Liver (tissue), 9 donors: ENCODE data around the gene ACCS. TPM values are rescaled to one million over a fixed set of nuclear protein-coding genes. Genes with fewer than 3 reads are reported as not detected.

Experiments
- DNase-seq: peaks from one replicate; pipeline ENCODE4 v3.0.0-alpha.2; 2017; ENCODE audit warnings: low spot score
- H3K27ac ChIP-seq, 2 donors: one replicate each; pipeline ENCODE4 v1.7.0; 2013; ENCODE audit warnings: inconsistent platforms in 2 of 2, low read length in 2 of 2, control low read depth in 1 of 2, low read depth in 1 of 2, mild to moderate bottlenecking in 1 of 2
- H3K27me3 ChIP-seq, 4 donors: one replicate each; pipeline versions ENCODE4 v1.6.1 to v1.7.0; 2013; ENCODE audit warnings: low read length in 3 of 4, inconsistent platforms in 1 of 4, mild to moderate bottlenecking in 1 of 4, moderate library complexity in 1 of 4; ENCODE audit not compliant: control insufficient read depth in 4 of 4, insufficient read depth in 4 of 4
- H3K36me3 ChIP-seq, 4 donors: one replicate each; pipeline versions ENCODE4 v1.6.1 to v1.7.0; 2013; ENCODE audit warnings: low read length in 3 of 4, mild to moderate bottlenecking in 3 of 4, low read depth in 1 of 4, moderate library complexity in 1 of 4; ENCODE audit not compliant: control insufficient read depth in 4 of 4, insufficient read depth in 3 of 4
- H3K4me1 ChIP-seq, 4 donors: one replicate each; pipeline versions ENCODE4 v1.6.1 to v1.7.0; 2013; ENCODE audit warnings: low read length in 3 of 4, mild to moderate bottlenecking in 3 of 4, moderate library complexity in 1 of 4; ENCODE audit not compliant: control insufficient read depth in 4 of 4, insufficient read depth in 4 of 4
- H3K4me3 ChIP-seq, 3 donors: one replicate each; pipeline versions ENCODE4 v1.6.1 to v1.7.0; 2013; ENCODE audit warnings: low read length in 3 of 3, control low read depth in 1 of 3, low read depth in 1 of 3, mild to moderate bottlenecking in 1 of 3
- H3K9ac ChIP-seq, 2 donors: one replicate each; pipeline ENCODE4 v1.7.0; 2013; ENCODE audit warnings: low read length in 2 of 2, mild to moderate bottlenecking in 2 of 2, moderate library complexity in 2 of 2, control low read depth in 1 of 2, low read depth in 1 of 2
- H3K9me3 ChIP-seq, 4 donors: one replicate each; pipeline versions ENCODE4 v1.6.1 to v1.7.0; 2013; ENCODE audit warnings: low read length in 3 of 4; ENCODE audit not compliant: control insufficient read depth in 4 of 4
- CTCF ChIP-seq: fragments of 150-350 bp; IDR thresholded peaks from 2 replicates; pipeline ENCODE4 v1.5.1; 2017; ENCODE audit warnings: improper control_type of control experiment, low read depth, low read length; ENCODE audit not compliant: missing input control
- FOXA1 ChIP-seq: IDR thresholded peaks from 2 replicates; pipeline ENCODE4 v1.6.1; 2016; ENCODE audit warnings: antibody characterized with exemption
- FOXA2 ChIP-seq: IDR thresholded peaks from 2 replicates; pipeline ENCODE4 v1.6.1; 2016; ENCODE audit warnings: antibody characterized with exemption
- GABPA ChIP-seq, 2 donors: IDR thresholded peaks in 1 of 2; conservative IDR thresholded peaks in 1 of 2; 2 replicates each; pipeline ENCODE4 v1.6.1; 2016; ENCODE audit warnings: antibody characterized with exemption in 2 of 2, mild to moderate bottlenecking in 1 of 2, moderate library complexity in 1 of 2
- HNF4G ChIP-seq: IDR thresholded peaks from 2 replicates; pipeline ENCODE4 v1.6.1; 2016; ENCODE audit warnings: antibody characterized with exemption
- JUND ChIP-seq, 2 donors: IDR thresholded peaks; 2 replicates each; pipeline ENCODE4 v1.6.1; 2016; ENCODE audit warnings: antibody characterized with exemption in 2 of 2
- NR2F2 ChIP-seq: IDR thresholded peaks from 2 replicates; pipeline ENCODE4 v1.6.1; 2016; ENCODE audit warnings: antibody characterized with exemption
- RAD21 ChIP-seq, 2 donors: IDR thresholded peaks; 2 replicates each; pipeline ENCODE4 v1.6.1; 2016; ENCODE audit warnings: antibody characterized with exemption in 2 of 2, mild to moderate bottlenecking in 2 of 2
- REST ChIP-seq: IDR thresholded peaks from 2 replicates; pipeline ENCODE4 v1.6.1; 2016; ENCODE audit warnings: antibody characterized with exemption, mild to moderate bottlenecking
- RXRA ChIP-seq, 2 donors: IDR thresholded peaks; 2 replicates each; pipeline ENCODE4 v1.6.1; 2017 to 2018; ENCODE audit warnings: antibody characterized with exemption in 2 of 2, mild to moderate bottlenecking in 1 of 2
- SP1 ChIP-seq: IDR thresholded peaks from 2 replicates; pipeline ENCODE4 v1.6.1; 2018; ENCODE audit warnings: antibody characterized with exemption, mild to moderate bottlenecking
- TAF1 ChIP-seq: conservative IDR thresholded peaks from 2 replicates; pipeline ENCODE4 v1.6.1; 2016; ENCODE audit warnings: antibody characterized with exemption, mild to moderate bottlenecking
- YY1 ChIP-seq: IDR thresholded peaks from 2 replicates; pipeline ENCODE4 v1.6.1; 2016; ENCODE audit warnings: antibody characterized with exemption, mild to moderate bottlenecking
- ZBTB33 ChIP-seq: IDR thresholded peaks from 2 replicates; pipeline ENCODE4 v1.6.1; 2016; ENCODE audit warnings: antibody characterized with exemption
- WGBS: extraction: QIAGEN DNeasy Blood & Tissue Kit; methylation state at CpG from one replicate; pipeline ENCODE4 v1.1.7; 2013; 5-methylcytosine and 5-hydroxymethylcytosine counted together
- polyA plus RNA-seq, 2 donors: library from polyadenylated mRNA; stranded (reverse) in 1 of 2; unstranded in 1 of 2; fragments of 200-250 nt in 1 of 2; fragments of >200 nt in 1 of 2; fragmentation: Nextera tagmentation in 1 of 2; extraction: Ambion mirVana in 1 of 2; gene quantifications; one replicate each; pipeline versions ENCODE4 v1.2.1 to v1.2.3, GENCODE V29; 2013 to 2015
- total RNA-seq, 2 donors: library from RNA; depleted of rRNA; stranded (reverse); fragments of >200 nt; gene quantifications; one replicate each; pipeline ENCODE4 v1.2.3, GENCODE V29; 2014
- donor health status: healthy.
- donor health status: healthy.
- donor health status: healthy.
- donor health status: healthy.
- donor health status: healthy.

Gene ACCS
- total and polyA plus RNA-seq, 4 donors, result 8.7 to 17.5 (median 10.9) TPM

GRCh38 chr11:44066732-44067141, 667 bp downstream of the ACCS start:
- DNase-seq, result no peak
- peak overlapping the region; percentile 73 to 90 for H3K27ac ChIP-seq
- no peaks in the 10 kb centered on the region for H3K27me3 ChIP-seq
- H3K9ac ChIP-seq, result peak overlapping the region in 1 of 2 donors; percentile 8
- H3K4me3 ChIP-seq, result peak overlapping the region; percentile 76 to 89 (median 84)
- H3K4me1 ChIP-seq, result peaks cover 0 to 13% (median 0%) of the 10 kb centered on the region in 4 donors
- TF ChIP-seq YY1 (no peak), JUND (IDR thresholded peaks at IDR 0.05) (peak; percentile 55 to 64)
- WGBS, result 48% methylated on average over 10 of the region's 10 CpGs
- H3K9me3 ChIP-seq, result no peaks in the 10 kb centered on the region
- peaks cover 0 to 6% (median 1%) of the 10 kb centered on the region in 4 donors for H3K36me3 ChIP-seq

GRCh38 chr11:44067266-44067665, 1.2 kb downstream of the ACCS start:
- Histone ChIP-seq H3K27ac (no peak overlapping the region), H3K9ac (no peak overlapping the region)

More at GRCh38 chr11:44067266-44067665, 1.2 kb downstream of the ACCS start:
- no peak for DNase-seq
- H3K4me3 ChIP-seq, result no peak overlapping the region
- H3K36me3 ChIP-seq, result peaks cover 0 to 6% (median 1%) of the 10 kb centered on the region in 4 donors
- peaks cover 0 to 13% (median 0%) of the 10 kb centered on the region in 4 donors for H3K4me1 ChIP-seq
- WGBS, result 65% methylated on average over 5 of the region's 5 CpGs
- TF ChIP-seq FOXA2 (no peak), FOXA1 (no peak), CTCF (no peak), YY1 (no peak), HNF4G (no peak), GABPA (IDR thresholded peaks at IDR 0.05 in 1 of 2, conservative IDR thresholded peaks at IDR 0.05 in 1 of 2) (no peak), NR2F2 (no peak), SP1 (no peak), REST (no peak), RXRA (IDR thresholded peaks at IDR 0.05) (no peak), ZBTB33 (no peak), TAF1 (no peak), RAD21 (IDR thresholded peaks at IDR 0.05) (no peak), JUND (IDR thresholded peaks at IDR 0.05) (no peak)
- H3K27me3 ChIP-seq, result no peaks in the 10 kb centered on the region
- H3K9me3 ChIP-seq, result no peaks in the 10 kb centered on the region
